D721Med (cell line): ENCODE results near the gene PACSIN2.
"Not testable (repeated sequence)": the region's sequence is repeated elsewhere in the genome, so short reads cannot be mapped to it uniquely, and the experiment has no call there.

ENCODE experiments used
- DNase-seq: peaks from one replicate; pipeline ENCODE4 v3.0.0; 2011; ENCODE audit warnings: low spot score; ENCODE audit not compliant: insufficient read length
- FAIRE-seq: peaks from 2 replicates; lab custom pipeline; 2011; peaks lifted over from hg19 to GRCh38; lab: Jason Lieb, UNC
- TF ChIP-seq, protein P1 (sequence below): IDR thresholded peaks from 2 replicates; pipeline ENCODE4 v1.5.1; 2012; ENCODE audit warnings: mild to moderate bottlenecking, control low read depth; ENCODE audit not compliant: insufficient read depth; ENCODE audit errors: missing control alignments

The PACSIN2 gene

DNA sequence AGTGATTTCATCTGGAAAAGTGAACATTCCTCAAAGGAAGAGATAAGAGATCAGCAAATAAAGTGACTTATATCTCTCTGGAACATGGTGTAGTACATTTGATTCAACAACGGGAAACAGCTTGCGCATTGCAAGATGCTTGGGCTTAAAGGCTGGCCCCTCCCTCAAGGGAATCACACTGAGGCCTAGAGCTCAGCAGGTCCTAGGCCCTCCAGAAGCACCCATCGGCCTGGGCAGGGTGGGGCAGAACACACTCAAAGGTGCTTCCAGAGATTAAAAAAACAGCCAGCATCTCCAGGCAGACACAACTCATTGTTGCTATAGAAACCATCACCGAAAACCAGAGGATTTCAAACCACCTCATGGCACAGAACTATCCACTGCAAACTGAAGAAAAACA, 88.8 kb downstream of the PACSIN2 start:
- DNase-seq, result no peak
- TF ChIP-seq, protein P1, sequence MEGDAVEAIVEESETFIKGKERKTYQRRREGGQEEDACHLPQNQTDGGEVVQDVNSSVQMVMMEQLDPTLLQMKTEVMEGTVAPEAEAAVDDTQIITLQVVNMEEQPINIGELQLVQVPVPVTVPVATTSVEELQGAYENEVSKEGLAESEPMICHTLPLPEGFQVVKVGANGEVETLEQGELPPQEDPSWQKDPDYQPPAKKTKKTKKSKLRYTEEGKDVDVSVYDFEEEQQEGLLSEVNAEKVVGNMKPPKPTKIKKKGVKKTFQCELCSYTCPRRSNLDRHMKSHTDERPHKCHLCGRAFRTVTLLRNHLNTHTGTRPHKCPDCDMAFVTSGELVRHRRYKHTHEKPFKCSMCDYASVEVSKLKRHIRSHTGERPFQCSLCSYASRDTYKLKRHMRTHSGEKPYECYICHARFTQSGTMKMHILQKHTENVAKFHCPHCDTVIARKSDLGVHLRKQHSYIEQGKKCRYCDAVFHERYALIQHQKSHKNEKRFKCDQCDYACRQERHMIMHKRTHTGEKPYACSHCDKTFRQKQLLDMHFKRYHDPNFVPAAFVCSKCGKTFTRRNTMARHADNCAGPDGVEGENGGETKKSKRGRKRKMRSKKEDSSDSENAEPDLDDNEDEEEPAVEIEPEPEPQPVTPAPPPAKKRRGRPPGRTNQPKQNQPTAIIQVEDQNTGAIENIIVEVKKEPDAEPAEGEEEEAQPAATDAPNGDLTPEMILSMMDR, result no peak
- no peak for FAIRE-seq

- FAIRE-seq (no peak), DNase-seq (no peak)
- TF ChIP-seq, protein P1, result no peak
Observed at GRCh38 chr22:42925598-42925997, 89.4 kb downstream of the PACSIN2 start.

DNA sequence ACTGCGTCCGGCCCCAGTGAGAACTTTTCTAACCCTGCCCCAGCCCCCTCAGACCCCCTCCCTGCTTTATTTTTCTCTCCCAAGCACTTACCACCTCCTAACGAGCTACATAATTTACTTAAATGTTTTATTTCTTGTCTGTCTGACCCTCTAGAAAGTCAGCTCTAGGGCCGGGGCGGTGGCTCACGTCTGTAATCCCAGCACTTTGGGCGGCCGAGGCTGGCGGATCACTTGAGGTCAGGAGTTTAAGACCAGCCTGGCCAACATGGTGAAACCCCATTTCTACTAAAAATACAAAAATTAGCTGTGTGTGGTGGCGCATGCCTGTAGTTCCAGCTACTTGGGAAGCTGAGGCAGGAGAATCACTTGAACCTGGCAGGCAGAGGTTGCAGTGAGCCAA, 89.9 kb downstream of the PACSIN2 start:
- not testable (repeated sequence) for FAIRE-seq, DNase-seq

DNA sequence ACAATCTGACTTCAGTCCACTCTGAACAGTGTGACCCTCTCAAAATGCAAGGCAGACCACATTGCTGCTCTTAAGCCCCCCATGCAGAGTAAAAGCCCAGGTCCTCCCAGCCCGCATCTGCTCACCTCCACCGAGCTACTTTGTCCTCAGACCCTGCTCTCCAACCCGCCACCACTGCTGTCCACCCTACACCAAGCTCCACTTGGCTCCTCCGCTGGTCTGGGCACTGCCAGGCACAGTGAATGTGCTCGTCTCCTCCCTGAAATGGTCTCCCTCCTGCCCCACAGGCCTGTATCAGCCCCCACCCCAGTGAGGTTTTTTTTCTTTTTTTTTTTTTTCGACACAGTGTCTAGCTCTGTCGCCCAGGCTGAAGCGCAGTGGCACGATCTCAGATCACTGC, 90.5 kb downstream of the PACSIN2 start:
- FAIRE-seq (no peak), DNase-seq (no peak)
- TF ChIP-seq, protein P1, result no peak

DNA sequence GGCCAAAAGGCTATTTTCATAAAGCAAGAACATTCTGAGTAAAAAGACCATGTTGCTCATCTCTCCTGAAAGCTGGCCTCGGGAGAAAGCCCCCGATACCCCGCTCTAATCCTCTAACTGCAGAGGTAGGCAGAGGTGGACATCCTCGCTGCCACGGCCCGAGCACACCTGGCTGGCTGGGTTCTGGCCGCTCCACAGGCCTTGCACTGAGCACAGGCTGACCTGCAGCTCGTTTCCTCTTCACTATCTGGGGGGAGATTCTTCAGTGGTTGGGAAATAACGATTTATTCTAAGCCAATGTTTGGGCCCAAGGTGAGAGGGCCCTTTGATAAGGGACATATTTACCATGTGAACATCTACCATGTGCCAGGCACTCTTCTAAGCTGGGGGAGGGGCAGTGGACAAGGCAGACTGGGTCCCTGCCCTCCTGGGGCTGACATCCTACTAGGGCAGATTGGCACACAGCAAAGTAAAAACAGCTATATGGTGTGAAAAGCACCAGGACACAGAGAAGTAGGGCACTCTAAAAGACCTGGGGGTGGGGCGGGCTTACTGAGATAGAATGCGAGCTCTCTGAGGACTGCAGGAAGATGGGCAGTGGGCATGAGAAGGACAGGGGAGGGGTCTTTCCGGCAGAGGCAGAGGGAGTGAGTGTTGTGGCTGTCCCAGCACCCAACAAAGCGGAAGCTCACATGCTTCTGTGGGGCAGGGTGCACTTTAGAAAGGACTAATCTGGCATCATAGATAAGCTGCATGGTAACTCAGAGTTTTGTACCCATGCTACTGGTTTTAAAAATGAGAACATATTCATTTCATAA, 92.4 kb downstream of the PACSIN2 start:
- no peak for FAIRE-seq
- no peak for DNase-seq
- TF ChIP-seq, protein P1, result no peak

- DNase-seq, result no peak
- no peak for FAIRE-seq
- TF ChIP-seq, protein P1, result no peak
Observed at GRCh38 chr22:42920101-42920820, 94.7 kb downstream of the PACSIN2 start.

DNA sequence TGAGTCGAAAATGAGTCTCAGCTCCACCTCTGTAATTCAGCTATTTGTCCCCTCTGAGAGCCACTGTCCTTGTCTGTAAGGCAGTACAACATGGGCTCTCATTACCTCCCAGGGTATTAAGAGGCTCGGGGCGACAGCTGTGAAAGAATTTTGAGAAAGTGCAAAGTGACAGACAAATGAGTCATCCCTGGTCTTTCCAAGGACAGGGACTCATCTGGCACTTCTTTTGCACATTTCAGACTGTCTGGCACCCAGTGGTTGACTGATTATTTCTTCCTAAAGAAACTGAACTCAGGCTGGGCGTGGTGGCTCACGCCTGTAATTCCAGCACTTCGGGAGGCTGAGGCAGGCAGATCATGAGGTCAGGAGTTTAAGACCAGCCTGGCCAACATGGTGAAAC, 95.8 kb downstream of the PACSIN2 start:
- FAIRE-seq (no peak), DNase-seq (no peak)
- TF ChIP-seq, protein P1, result no peak
